A549 (cell line): ENCODE data around the gene CTR9.

ENCODE experiments used
- CTCF ChIP-seq: fragments of >200 bp; sonication (Bioruptor Twin); formaldehyde crosslinking; IDR thresholded peaks from 3 replicates; pipeline ENCODE4 v1.5.1; 2016
- HOXA7 ChIP-seq: fragments of 250-450 bp; sonication (Bioruptor Pico); IDR thresholded peaks from 2 replicates; pipeline ENCODE4 v1.5.0; 2020; ENCODE audit warnings: mild to moderate bottlenecking, moderate library complexity
- PBX3 ChIP-seq: IDR thresholded peaks from 2 replicates; pipeline ENCODE4 v1.6.1; 2012
- RFX5 ChIP-seq: fragments of 450-650 bp; IDR thresholded peaks from 2 replicates; pipeline ENCODE4 v1.7.1; 2014; ENCODE audit warnings: antibody characterized with exemption, mild to moderate bottlenecking, moderate library complexity
- SMC3 ChIP-seq: fragments of >200 bp; sonication (Bioruptor Twin); formaldehyde crosslinking; IDR thresholded peaks from 3 replicates; pipeline ENCODE4 v1.6.1; 2018; ENCODE audit warnings: inconsistent platforms

GRCh38 chr11:10800292-10800691, 49.2 kb downstream of the CTR9 start:
- TF ChIP-seq CTCF (no peak), RFX5 (no peak), HOXA7 (CRISPR knock-in tag) (no peak), PBX3 (no peak), SMC3 (no peak)
